Keratinocyte (primary cell): ENCODE measurements around the gene PRR11. TPM values are rescaled to one million over a fixed set of nuclear protein-coding genes. Genes with fewer than 3 reads are reported as not detected.
"Not testable (repeated sequence)": the region's sequence is repeated elsewhere in the genome, so short reads cannot be mapped to it uniquely, and the experiment has no call there.

ENCODE experiments used
- DNase-seq: peaks from one replicate; pipeline ENCODE4 v3.0.0-alpha.2; 2011; ENCODE audit warnings: low read depth, missing footprints, low spot score
- FAIRE-seq: peaks from 2 replicates; lab custom pipeline; 2011; peaks lifted over from hg19 to GRCh38; lab: Jason Lieb, UNC
- H2AFZ ChIP-seq: 2 replicates; pipeline ENCODE4 v1.6.0; 2012; ENCODE audit warnings: low read length, control low read depth, inconsistent platforms; ENCODE audit not compliant: control insufficient read depth
- H3K27ac ChIP-seq: 2 replicates; pipeline ENCODE4 v1.5.1; 2011; ENCODE audit warnings: low read length; ENCODE audit not compliant: control insufficient read depth, insufficient read depth
- H3K27me3 ChIP-seq: 3 replicates; pipeline ENCODE4 v1.6.0; 2011; ENCODE audit warnings: low read length; ENCODE audit not compliant: control insufficient read depth, insufficient read depth; ENCODE audit errors: extremely low read depth
- H3K36me3 ChIP-seq, 2 experiments: 2 replicates in 1 of 2; 3 replicates in 1 of 2; pipeline ENCODE4 v1.5.1; 2011; ENCODE audit warnings: low read length in 2 of 2, mild to moderate bottlenecking in 1 of 2; ENCODE audit not compliant: control insufficient read depth in 2 of 2, insufficient read depth in 2 of 2; ENCODE audit errors: extremely low read depth in 1 of 2
- H3K4me1 ChIP-seq: 3 replicates; pipeline ENCODE4 v1.5.1; 2011; ENCODE audit warnings: low read length; ENCODE audit not compliant: control insufficient read depth, insufficient read depth; ENCODE audit errors: extremely low read depth
- H3K4me2 ChIP-seq: 3 replicates; pipeline ENCODE4 v1.6.0; 2011; ENCODE audit warnings: low read depth, low read length; ENCODE audit not compliant: control insufficient read depth, insufficient read depth; ENCODE audit errors: extremely low read depth
- H3K4me3 ChIP-seq, 3 experiments: fragments of 200-600 bp in 1 of 3; sonication (generic) in 1 of 3; 2 replicates in 2 of 3; 3 replicates in 1 of 3; pipeline ENCODE4 v1.5.1; 2011 to 2016; ENCODE audit warnings: low read length in 3 of 3, mild to moderate bottlenecking in 3 of 3, control low read depth in 2 of 3, inconsistent platforms in 1 of 3, low read depth in 1 of 3, mixed read lengths in 1 of 3, mixed run types in 1 of 3, moderate library complexity in 1 of 3; ENCODE audit not compliant: control insufficient read depth in 2 of 3, insufficient read depth in 2 of 3; ENCODE audit errors: extremely low read depth in 1 of 3
- H3K79me2 ChIP-seq: 2 replicates; pipeline ENCODE4 v1.6.0; 2012; ENCODE audit warnings: low read length; ENCODE audit not compliant: control insufficient read depth, insufficient read depth
- H3K9ac ChIP-seq: 3 replicates; pipeline ENCODE4 v1.6.0; 2011; ENCODE audit warnings: low read length; ENCODE audit not compliant: control insufficient read depth, insufficient read depth; ENCODE audit errors: extremely low read depth
- H3K9me1 ChIP-seq: 3 replicates; pipeline ENCODE4 v1.6.0; 2011; ENCODE audit warnings: low read length; ENCODE audit not compliant: control insufficient read depth, insufficient read depth; ENCODE audit errors: extremely low read depth
- H3K9me3 ChIP-seq: 2 replicates; pipeline ENCODE4 v1.5.1; 2012; ENCODE audit warnings: low read depth, low read length; ENCODE audit not compliant: control insufficient read depth
- H4K20me1 ChIP-seq: 3 replicates; pipeline ENCODE4 v1.6.0; 2011; ENCODE audit warnings: low read length; ENCODE audit not compliant: control insufficient read depth, insufficient read depth; ENCODE audit errors: extremely low read depth
- EZH2 ChIP-seq: IDR thresholded peaks from one replicate; pipeline ENCODE4 v1.6.1; 2012; ENCODE audit warnings: inconsistent platforms, mild to moderate bottlenecking, low read length, moderate library complexity
- dilution Hi-C: fragments of 300-500 bp; cut with MboI; formaldehyde crosslinking; loops from one replicate; pipeline ENCODE4 v1.7.0; 2020; ENCODE audit warnings: low sequenced_read_pairs; ENCODE audit not compliant: extremely low pct_ligation_motif_present
- polyA plus RNA-seq, 5 experiments: library from polyadenylated mRNA; depleted of rRNA in 3 of 5; stranded (reverse) in 3 of 5; stranded (forward) in 1 of 5; unstranded in 1 of 5; fragments of >200 nt; gene quantifications; 1 replicate in 1 of 5; 2 replicates in 3 of 5; 3 replicates in 1 of 5; pipeline versions ENCODE4 v1.2.1 to v1.2.3, GENCODE V29; 2011 to 2012; ENCODE audit warnings: missing spikeins in 2 of 5, low read depth in 1 of 5, low replicate concordance in 1 of 5
- TF ChIP-seq, protein P1 (sequence below), 3 experiments: IDR thresholded peaks in 1 of 3; conservative IDR thresholded peaks in 1 of 3; optimal IDR thresholded peaks in 1 of 3; 2 replicates in 2 of 3; 3 replicates in 1 of 3; pipeline versions ENCODE3 to v1.5.1; 2011; ENCODE audit warnings: low read length in 3 of 3, mild to moderate bottlenecking in 3 of 3, moderate library complexity in 2 of 3, control low read depth in 1 of 3, inconsistent platforms in 1 of 3; ENCODE audit not compliant: insufficient read depth in 2 of 3; ENCODE audit errors: extremely low read depth in 1 of 3

The PRR11 gene
- polyA plus RNA-seq, 1 donor (not counting 4 experiments of a cell fraction or from before 2014, with no cell fraction given): 40.1 TPM

- FAIRE-seq (no peak), DNase-seq (no peak)
- Histone ChIP-seq H3K4me1 (no peaks in the 10 kb centered on the region), H3K4me3 (no peak overlapping the region), H3K4me2 (no peak overlapping the region), H3K9me1 (no peaks in the 10 kb centered on the region), H3K9me3 (no peaks in the 10 kb centered on the region), H3K27me3 (no peaks in the 10 kb centered on the region), H3K36me3 (peaks cover 0 to 11% of the 10 kb centered on the region in 2 experiments), H3K27ac (no peak overlapping the region), H3K79me2 (peaks cover 13% of the 10 kb centered on the region), H2AFZ (no peak overlapping the region), H3K9ac (no peak overlapping the region), H4K20me1 (no peaks in the 10 kb centered on the region)
- TF ChIP-seq, protein P1, sequence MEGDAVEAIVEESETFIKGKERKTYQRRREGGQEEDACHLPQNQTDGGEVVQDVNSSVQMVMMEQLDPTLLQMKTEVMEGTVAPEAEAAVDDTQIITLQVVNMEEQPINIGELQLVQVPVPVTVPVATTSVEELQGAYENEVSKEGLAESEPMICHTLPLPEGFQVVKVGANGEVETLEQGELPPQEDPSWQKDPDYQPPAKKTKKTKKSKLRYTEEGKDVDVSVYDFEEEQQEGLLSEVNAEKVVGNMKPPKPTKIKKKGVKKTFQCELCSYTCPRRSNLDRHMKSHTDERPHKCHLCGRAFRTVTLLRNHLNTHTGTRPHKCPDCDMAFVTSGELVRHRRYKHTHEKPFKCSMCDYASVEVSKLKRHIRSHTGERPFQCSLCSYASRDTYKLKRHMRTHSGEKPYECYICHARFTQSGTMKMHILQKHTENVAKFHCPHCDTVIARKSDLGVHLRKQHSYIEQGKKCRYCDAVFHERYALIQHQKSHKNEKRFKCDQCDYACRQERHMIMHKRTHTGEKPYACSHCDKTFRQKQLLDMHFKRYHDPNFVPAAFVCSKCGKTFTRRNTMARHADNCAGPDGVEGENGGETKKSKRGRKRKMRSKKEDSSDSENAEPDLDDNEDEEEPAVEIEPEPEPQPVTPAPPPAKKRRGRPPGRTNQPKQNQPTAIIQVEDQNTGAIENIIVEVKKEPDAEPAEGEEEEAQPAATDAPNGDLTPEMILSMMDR (optimal IDR thresholded peaks at IDR 0.05 in 1 of 3, IDR thresholded peaks at IDR 0.05 in 1 of 3, conservative IDR thresholded peaks at IDR 0.05 in 1 of 3; ENCODE audit: extremely low read depth in 1 of 3, insufficient read depth in 2 of 3, low read length in 3 of 3): no peak
- TF ChIP-seq EZH2: no peak
- dilution Hi-C loops: no loop called here
These were observed 19.5 kb downstream of the PRR11 start for GRCh38 chr17:59175076-59175475.

DNA sequence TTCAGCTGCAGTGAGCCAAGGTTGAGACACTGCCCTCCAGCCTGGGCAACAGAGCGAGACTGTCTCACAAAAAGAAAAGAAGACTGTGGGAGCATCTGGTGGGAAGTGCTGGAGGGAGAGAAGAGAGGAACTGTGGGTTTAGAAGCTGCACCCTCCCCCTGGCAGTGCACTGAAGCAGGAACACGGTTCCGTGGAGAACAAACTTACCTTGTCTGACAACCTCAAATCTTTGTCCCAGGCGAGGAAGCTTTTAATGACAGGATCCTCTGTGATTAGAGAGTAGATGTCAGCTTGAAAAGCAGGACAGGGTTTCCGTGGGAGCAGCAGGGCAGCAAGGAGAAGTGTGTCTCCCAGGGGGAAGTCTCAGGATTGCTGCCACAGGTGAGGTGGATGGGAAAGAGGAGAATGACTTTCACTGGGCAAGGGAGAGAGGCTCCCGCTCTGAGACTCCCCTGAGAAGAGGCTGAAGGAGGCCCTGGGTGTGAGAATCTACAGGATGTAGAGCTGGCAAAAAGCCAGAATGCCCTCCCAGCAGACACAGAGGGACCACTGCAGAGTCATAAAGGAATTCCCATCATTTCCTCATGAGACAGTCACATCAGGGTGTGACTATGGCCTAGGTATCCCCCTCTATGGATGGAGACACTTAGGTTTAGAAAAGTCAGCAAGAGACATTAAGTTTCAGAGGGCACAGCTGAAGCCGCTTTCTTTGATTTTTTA, 22.9 kb downstream of the PRR11 start:
- Histone ChIP-seq H3K9me1 (no peaks in the 10 kb centered on the region), H3K9ac (no peak overlapping the region), H4K20me1 (no peaks in the 10 kb centered on the region), H3K27ac (no peak overlapping the region), H3K27me3 (no peaks in the 10 kb centered on the region), H2AFZ (no peak overlapping the region), H3K4me3 (no peak overlapping the region), H3K4me1 (no peaks in the 10 kb centered on the region), H3K4me2 (no peak overlapping the region), H3K36me3 (peaks cover 0 to 8% of the 10 kb centered on the region in 2 experiments), H3K79me2 (peaks cover 11% of the 10 kb centered on the region), H3K9me3 (no peaks in the 10 kb centered on the region)
- TF ChIP-seq, protein P1 (optimal IDR thresholded peaks at IDR 0.05 in 1 of 3, IDR thresholded peaks at IDR 0.05 in 1 of 3, conservative IDR thresholded peaks at IDR 0.05 in 1 of 3; ENCODE audit: extremely low read depth in 1 of 3, insufficient read depth in 2 of 3, low read length in 3 of 3): no peak
- no peak for TF ChIP-seq EZH2
- no peak for DNase-seq
- FAIRE-seq: no peak
- dilution Hi-C loops: no loop called here

GRCh38 chr17:59179601-59180000, 24.1 kb downstream of the PRR11 start:
- H3K79me2 ChIP-seq: peaks cover 11% of the 10 kb centered on the region
- H4K20me1 ChIP-seq, H3K27ac ChIP-seq, H3K4me3 ChIP-seq, H3K9me3 ChIP-seq, H3K9me1 ChIP-seq, H3K27me3 ChIP-seq, H3K4me1 ChIP-seq, FAIRE-seq, H2AFZ ChIP-seq, H3K9ac ChIP-seq, DNase-seq, dilution Hi-C loops, H3K36me3 ChIP-seq, H3K4me2 ChIP-seq: not testable (repeated sequence)
